Subcutaneous abdominal adipose tissue (tissue), 5 donors: ENCODE results near the gene LAMA5.

ENCODE experiments used
- H3K27ac ChIP-seq: one replicate; pipeline ENCODE4 v1.7.0; 2013; ENCODE audit warnings: low read depth, mild to moderate bottlenecking, inconsistent platforms, low read length, moderate library complexity
- H3K27me3 ChIP-seq, 5 donors: one replicate each; pipeline ENCODE4 v1.7.0; 2013; ENCODE audit warnings: low read length in 5 of 5, inconsistent platforms in 1 of 5; ENCODE audit not compliant: control insufficient read depth in 5 of 5, insufficient read depth in 4 of 5
- H3K36me3 ChIP-seq, 5 donors: one replicate each; pipeline ENCODE4 v1.7.0; 2013; ENCODE audit warnings: low read length in 5 of 5; ENCODE audit not compliant: control insufficient read depth in 5 of 5, insufficient read depth in 5 of 5
- H3K4me1 ChIP-seq, 5 donors: one replicate each; pipeline ENCODE4 v1.7.0; 2013; ENCODE audit warnings: low read length in 5 of 5, mild to moderate bottlenecking in 3 of 5, moderate library complexity in 1 of 5; ENCODE audit not compliant: control insufficient read depth in 5 of 5, insufficient read depth in 5 of 5
- H3K4me3 ChIP-seq, 5 donors: one replicate each; pipeline ENCODE4 v1.7.0; 2013; ENCODE audit warnings: low read length in 5 of 5, low read depth in 1 of 5
- H3K9ac ChIP-seq, 5 donors: one replicate each; pipeline ENCODE4 v1.7.0; 2013; ENCODE audit warnings: low read length in 5 of 5, mild to moderate bottlenecking in 4 of 5, moderate library complexity in 3 of 5
- H3K9me3 ChIP-seq, 5 donors: one replicate each; pipeline ENCODE4 v1.7.0; 2013; ENCODE audit warnings: low read length in 5 of 5; ENCODE audit not compliant: control insufficient read depth in 5 of 5
- donor health status: healthy.
- donor health status: healthy.
- donor health status: healthy.
- donor health status: healthy.
- donor health status: healthy.

LAMA5 gene

DNA sequence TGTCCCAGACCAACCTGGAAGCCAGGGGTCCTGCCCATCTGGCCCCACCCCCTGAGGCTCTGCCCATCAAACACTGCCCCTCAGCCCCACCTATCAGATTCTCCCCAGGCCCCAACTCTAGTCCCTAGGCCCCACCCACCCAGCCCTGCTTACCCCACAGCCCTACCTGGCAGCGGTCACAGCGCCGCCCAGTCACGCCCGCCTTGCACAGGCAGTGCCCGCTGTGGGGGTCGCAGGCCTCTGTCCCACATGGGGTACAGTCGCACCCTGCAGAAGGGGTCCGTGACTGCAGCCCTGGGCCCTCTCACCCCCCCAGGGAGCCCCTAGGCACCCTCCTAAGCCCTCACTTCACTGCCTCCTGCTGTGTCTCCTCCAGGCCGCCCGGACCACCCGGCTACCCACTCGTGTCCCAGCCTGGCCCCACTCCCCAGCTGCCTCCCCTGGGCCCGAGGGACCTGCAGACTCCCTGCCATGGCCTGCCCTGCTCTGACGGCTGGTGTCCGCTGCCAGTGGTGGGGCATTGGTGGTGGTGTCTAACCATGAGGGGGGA lies 44.5 kb downstream of the LAMA5 start:
- Histone ChIP-seq H3K36me3 (peaks cover 0 to 71% (median 55%) of the 10 kb centered on the region in 5 donors), H3K4me3 (no peak overlapping the region), H3K9me3 (no peaks in the 10 kb centered on the region), H3K27me3 (no peaks in the 10 kb centered on the region), H3K4me1 (peaks cover 0 to 9% (median 5%) of the 10 kb centered on the region in 5 donors), H3K27ac (no peak overlapping the region), H3K9ac (no peak overlapping the region)

DNA sequence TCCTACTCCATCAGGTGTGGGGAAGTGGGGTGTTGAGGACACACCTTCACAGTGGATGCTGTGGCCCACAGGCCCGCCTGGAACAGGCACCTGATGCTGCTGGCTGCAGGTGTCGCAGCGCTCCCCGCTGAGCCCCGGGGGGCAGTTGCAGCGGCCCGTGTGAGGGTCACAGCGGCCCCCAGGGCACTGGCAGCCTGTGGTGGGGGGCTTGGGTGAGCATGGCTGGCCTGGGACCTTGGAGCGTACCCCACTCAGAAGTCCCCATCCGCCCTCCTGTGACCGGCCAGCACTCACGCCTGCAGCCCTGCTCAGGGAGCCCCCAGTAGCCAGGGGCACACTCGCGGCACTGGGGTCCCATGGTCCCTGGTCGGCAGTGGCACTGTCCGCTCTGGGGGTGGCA lies 45.1 kb downstream of the LAMA5 start:
- Histone ChIP-seq H3K27ac (no peak overlapping the region), H3K27me3 (no peaks in the 10 kb centered on the region), H3K4me1 (peaks cover 0 to 9% (median 5%) of the 10 kb centered on the region in 5 donors), H3K4me3 (no peak overlapping the region), H3K9ac (no peak overlapping the region), H3K9me3 (no peaks in the 10 kb centered on the region), H3K36me3 (peaks cover 0 to 71% (median 55%) of the 10 kb centered on the region in 5 donors)

DNA sequence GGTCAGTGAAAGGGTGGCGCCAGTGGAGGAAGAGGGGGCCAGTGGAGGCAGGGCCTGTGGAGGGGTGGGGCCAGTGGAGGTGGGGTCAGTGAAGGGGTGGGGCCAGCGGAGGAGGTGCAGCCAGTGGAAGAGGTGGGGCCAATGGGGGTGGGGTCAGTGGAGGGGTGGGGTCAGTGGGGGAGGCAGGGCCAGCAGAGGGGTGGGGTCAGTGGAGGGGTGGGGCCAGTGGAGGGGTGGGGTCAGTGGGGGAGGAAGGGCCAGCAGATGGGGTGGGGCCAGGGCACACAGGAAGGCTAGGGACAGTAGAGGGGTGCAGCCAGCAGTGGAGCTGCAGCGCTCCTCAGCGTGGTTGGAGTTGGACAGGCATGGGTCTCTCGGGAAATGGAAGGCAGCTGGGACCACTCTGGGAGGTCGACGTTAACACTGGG lies 45.6 kb downstream of the LAMA5 start:
- no peaks in the 10 kb centered on the region for H3K9me3 ChIP-seq
- H3K36me3 ChIP-seq, result peaks cover 0 to 71% (median 54%) of the 10 kb centered on the region in 5 donors
- no peak overlapping the region for H3K4me3 ChIP-seq
- H3K27me3 ChIP-seq, result no peaks in the 10 kb centered on the region
- H3K9ac ChIP-seq, result no peak overlapping the region
- H3K4me1 ChIP-seq, result peaks cover 0 to 9% (median 5%) of the 10 kb centered on the region in 5 donors
- H3K27ac ChIP-seq, result no peak overlapping the region

DNA sequence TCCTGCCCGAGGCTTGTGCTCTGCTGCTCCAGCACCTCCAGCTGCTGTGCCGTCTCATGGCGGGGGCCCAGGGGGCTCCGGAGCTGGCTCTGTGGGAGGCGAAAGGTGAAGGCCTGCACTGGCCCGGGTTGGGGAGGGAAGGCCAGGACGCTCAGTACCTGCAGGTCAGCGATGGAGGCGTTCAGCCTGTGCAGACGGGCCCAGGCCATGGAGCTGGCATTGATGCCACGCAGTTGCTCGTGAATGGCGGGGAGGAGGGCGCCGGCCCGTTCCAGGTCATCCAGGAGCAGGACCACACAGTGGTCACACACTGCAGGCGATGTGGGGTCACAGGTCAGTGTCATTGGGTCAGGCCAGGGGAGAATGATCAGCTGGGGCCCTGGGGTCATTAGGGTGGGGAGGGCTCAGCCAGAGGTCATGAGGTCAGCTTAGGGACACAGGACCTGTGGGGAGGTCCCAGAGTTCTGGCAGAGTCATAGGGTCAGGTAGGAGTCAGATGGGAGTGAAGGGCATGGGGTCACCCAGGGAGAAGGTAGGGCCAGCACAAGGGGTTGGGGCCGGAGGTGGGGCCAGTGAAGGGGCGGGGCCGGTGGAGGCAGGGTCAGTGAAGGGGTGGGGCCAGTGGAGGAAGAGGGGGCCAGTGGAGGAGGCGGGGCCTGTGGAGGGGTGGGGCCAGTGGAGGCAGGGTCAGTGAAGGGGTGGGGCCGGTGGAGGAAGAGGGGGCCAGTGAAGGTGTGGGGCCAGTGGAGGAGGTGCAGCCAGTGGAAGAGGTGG lies 46.3 kb downstream of the LAMA5 start:
- H3K36me3 ChIP-seq, result peaks cover 0 to 72% (median 56%) of the 10 kb centered on the region in 5 donors
- peaks cover 0 to 9% (median 5%) of the 10 kb centered on the region in 5 donors for H3K4me1 ChIP-seq
- no peaks in the 10 kb centered on the region for H3K9me3 ChIP-seq
- no peak overlapping the region for H3K4me3 ChIP-seq
- H3K27ac ChIP-seq, result no peak overlapping the region
- H3K9ac ChIP-seq, result no peak overlapping the region
- H3K27me3 ChIP-seq, result no peaks in the 10 kb centered on the region

DNA sequence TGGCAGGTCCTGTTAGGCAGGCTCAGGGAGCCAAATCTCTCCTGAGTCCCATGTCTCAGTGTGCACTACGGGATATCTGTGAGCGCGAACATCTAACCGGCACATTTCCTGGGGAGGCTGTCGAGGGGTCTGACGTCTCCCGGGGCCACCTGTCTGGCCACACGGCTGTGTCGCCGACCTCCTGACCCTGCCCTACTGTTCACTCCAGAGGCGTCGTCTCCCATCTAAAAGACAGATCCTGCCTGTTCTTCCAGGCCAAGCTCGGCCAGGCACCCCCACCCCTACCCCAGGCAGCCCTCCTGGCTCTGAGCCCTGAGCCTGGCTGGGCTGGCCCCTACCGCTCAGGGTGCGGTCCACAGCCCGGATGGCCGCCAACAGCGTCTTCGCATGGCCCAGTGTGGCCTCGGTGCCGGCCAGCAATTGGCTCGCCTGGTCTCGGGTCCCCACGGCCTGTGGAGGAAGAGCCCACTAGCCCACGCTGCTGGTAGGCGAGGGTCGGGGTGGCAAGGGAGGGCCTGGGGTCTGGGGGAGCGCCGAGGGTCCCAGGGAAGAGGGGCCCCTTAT lies 47.7 kb downstream of the LAMA5 start:
- no peak overlapping the region for H3K4me3 ChIP-seq
- no peaks in the 10 kb centered on the region for H3K27me3 ChIP-seq
- peaks cover 0 to 72% (median 59%) of the 10 kb centered on the region in 5 donors for H3K36me3 ChIP-seq
- H3K9ac ChIP-seq, result no peak overlapping the region
- no peaks in the 10 kb centered on the region for H3K9me3 ChIP-seq
- H3K4me1 ChIP-seq, result peaks cover 0 to 9% (median 5%) of the 10 kb centered on the region in 5 donors
- no peak overlapping the region for H3K27ac ChIP-seq

DNA sequence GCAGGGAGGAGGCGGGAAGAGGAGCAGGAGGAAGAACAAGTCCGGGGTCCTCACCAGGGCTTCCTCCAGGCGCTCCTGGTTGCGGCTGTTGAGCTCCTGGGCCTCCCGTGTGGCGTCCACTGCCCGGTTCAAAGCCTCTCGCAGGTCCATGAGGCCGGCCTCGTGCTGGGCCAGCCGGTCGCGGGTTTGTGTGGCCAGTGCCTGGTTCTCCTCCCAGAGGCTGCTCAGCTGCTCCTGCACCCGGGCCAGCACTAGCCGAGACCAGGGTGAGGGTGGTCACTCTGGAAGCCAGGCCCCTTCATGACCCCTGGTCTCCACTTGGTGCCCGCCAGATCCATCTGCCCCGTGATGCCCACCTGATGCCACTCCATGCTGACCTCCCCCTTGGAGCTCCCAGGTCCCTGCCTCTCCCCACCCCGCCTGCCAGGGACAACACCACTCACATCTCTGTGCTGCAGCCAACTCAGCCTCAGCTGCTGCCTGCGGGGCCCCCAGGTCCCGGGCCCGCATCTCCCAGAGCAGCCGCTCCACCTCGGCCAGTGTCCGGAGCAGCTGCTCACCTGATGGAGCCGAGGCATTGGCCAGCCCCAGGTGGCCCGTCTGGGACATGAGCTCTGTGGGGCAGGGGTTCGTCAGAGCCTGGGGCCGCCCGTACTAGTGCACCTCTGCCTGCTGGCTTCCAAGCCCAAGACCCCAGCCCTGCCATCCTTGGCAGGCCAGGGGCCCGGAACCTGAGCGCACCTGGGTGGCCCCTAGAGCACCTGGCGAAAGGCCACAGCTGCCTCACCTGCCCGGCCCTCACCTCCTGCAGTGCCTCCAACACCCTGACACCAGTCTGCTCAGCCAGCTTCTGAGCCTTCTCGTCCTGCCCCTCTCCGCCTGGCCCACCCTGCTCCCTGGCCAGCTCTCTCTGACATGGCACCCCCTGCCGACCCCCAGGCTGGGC lies 48.4 kb downstream of the LAMA5 start:
- no peak overlapping the region for H3K27ac ChIP-seq
- H3K36me3 ChIP-seq, result peaks cover 0 to 72% (median 57%) of the 10 kb centered on the region in 5 donors
- H3K4me1 ChIP-seq, result peaks cover 0 to 9% (median 5%) of the 10 kb centered on the region in 5 donors
- no peaks in the 10 kb centered on the region for H3K9me3 ChIP-seq
- no peak overlapping the region for H3K9ac ChIP-seq
- H3K27me3 ChIP-seq, result no peaks in the 10 kb centered on the region
- no peak overlapping the region for H3K4me3 ChIP-seq

DNA sequence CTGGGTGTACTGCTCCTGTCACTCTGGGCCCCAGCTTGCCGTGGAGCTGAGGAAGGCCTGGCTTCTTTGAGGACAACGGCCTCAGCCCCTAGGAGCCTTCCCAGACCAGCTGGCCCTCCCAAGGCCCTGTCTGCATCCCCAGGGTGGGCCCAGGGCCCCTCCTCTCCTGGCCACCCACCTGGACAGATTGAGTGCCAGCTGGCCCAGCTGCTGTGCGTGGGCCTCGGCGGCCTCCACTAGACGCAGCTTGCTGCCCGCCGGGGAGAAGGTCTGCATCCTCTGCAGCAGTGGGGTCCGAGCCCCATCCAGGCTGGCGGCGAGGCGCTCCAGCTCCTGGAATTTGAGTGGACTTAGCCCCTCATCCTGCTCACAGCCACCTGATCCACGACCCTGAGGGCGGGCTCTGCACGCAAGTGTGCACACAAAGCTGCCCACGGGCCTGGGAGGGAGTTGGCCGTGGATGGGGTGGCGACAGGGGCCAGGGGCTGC lies 49.9 kb downstream of the LAMA5 start:
- Histone ChIP-seq H3K9me3 (no peaks in the 10 kb centered on the region), H3K4me1 (peaks cover 0 to 9% (median 5%) of the 10 kb centered on the region in 5 donors), H3K9ac (no peak overlapping the region), H3K27me3 (no peaks in the 10 kb centered on the region), H3K27ac (no peak overlapping the region), H3K36me3 (peaks cover 0 to 78% (median 58%) of the 10 kb centered on the region in 5 donors), H3K4me3 (no peak overlapping the region)

DNA sequence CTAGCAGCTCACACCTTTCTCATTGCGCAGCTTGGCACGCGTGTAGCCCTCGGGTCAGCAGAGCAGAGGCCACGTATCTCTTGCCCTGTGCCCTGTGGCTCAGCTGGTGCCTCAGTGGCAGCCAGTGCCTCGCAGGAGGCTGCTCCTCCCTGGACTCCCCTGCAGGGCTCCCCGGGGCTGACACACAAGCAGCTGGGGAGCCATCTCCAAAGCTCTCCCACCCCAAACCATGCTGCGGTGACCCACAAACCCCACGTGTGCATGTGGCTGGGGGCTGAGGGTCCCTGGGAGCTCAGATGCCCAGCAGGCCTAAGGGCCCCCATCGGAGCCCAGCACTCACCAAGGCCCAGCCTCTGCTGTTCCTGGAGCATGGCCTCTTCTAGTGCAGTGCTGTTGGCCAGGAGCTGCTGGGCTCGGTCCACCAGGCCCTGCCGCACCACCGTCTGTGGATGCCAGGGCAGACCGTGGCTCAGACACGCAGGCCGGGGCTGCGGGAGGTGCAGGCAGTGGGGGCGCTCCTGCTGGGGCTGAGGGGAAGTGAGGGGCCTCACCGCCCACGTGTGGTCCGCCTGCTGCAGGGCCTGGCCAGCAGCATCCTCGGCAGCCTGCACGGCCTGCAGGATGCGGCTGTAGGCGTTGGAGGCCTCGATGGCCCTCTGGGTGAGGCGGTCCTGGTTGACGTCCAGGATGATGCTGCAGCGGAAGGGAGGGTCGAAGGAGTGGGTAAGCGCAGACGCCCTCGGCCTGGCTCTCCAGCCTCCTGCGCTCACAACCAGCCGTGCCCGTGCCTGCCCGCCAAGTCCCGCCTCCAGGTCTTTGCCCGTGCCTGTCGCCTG lies 50.6 kb downstream of the LAMA5 start:
- Histone ChIP-seq H3K4me1 (peaks cover 0 to 9% (median 5%) of the 10 kb centered on the region in 5 donors), H3K27me3 (no peaks in the 10 kb centered on the region), H3K27ac (no peak overlapping the region), H3K4me3 (no peak overlapping the region), H3K9ac (no peak overlapping the region), H3K9me3 (no peaks in the 10 kb centered on the region), H3K36me3 (peaks cover 0 to 77% (median 61%) of the 10 kb centered on the region in 5 donors)

DNA sequence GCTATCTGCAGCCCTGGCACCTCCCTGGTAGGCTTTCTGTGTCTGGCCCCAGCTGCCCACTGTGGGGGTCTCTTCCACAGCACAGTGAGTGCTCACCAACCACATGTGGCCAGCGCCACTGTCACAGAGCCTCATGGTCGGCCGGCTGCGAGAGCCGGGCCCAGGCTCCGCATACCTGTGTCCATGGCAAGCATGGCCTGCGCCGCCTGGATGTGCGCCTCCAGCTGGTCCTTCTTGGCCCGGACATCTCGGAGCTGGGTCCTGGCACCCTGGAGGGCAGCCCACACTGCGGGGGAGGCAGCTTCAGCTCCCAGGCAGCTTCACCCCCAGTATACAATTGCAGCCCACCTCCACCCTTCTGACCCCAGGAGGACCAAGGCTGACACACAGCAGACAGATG lies 51.3 kb downstream of the LAMA5 start:
- H3K36me3 ChIP-seq, result peaks cover 0 to 84% (median 68%) of the 10 kb centered on the region in 5 donors
- no peaks in the 10 kb centered on the region for H3K27me3 ChIP-seq
- H3K4me3 ChIP-seq, result no peak overlapping the region
- no peak overlapping the region for H3K27ac ChIP-seq
- H3K4me1 ChIP-seq, result peaks cover 0 to 9% (median 5%) of the 10 kb centered on the region in 5 donors
- no peak overlapping the region for H3K9ac ChIP-seq
- H3K9me3 ChIP-seq, result no peaks in the 10 kb centered on the region
